ENCODE results near the gene PTPRCAP. TPM values are rescaled to one million over a fixed set of nuclear protein-coding genes. Genes with fewer than 3 reads are reported as not detected.

PTPRCAP gene
- total RNA-seq, 1 experiment from 2014 or later, result 1.7 TPM

DNA sequence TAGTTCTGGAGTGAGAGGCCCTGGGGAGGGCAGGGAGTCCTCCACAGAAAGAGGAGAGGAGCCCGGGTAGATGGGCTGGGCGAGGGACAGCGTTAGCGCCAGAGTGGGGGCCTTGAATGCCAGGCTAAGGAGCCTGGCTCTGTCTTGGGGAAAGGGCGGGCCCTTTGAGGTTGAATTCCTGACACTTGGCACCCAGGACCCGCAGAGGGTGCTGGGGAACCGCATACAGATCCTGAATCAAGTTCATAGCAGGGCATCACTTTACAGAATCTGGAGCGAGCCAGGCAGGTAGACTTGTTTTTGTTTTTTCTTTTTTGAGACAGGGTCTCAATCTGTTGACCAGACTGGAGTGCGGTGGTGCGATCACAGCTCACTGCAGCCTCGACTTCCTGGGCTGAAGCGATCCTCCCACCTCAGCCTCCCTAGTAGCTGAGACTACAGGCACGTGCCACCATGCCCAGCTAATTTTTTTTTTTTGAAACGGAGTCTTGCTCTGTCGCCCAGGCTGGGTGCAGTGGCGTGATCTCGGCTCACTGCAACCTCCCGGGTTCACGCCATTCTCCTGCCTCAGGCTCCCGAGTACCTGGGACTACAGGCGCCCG lies 16.0 kb downstream of the PTPRCAP start:
- Mint-ChIP-seq H3K4me1 (peaks cover 21 to 25% of the 10 kb centered on the region in 2 experiments), H3K36me3 (ENCODE audit: insufficient read depth in 1 of 3, low read depth in 3 of 3) (peaks cover 0 to 1% (median 0%) of the 10 kb centered on the region in 3 experiments; a peak in 1 of 7 replicates), H3K27ac (peak overlapping the region in 2 of 3 experiments; percentile 77 to 83; a peak in 2 of 7 replicates), H3K4me3 (peak overlapping the region; percentile 55 to 76), H3K27me3 (ENCODE audit: low read depth) (peaks cover 14% of the 10 kb centered on the region), H3K9me3 (no peaks in the 10 kb centered on the region)
- H3K4me1 ChIP-seq (ENCODE audit: insufficient read depth, low read length), result no peaks in the 10 kb centered on the region
- no peak overlapping the region for H4K91ac ChIP-seq (ENCODE audit: insufficient read length, low read depth, low read length)
- no peak overlapping the region for H2BK15ac ChIP-seq (ENCODE audit: low read depth, low read length)
- no peak overlapping the region for H2BK120ac ChIP-seq (ENCODE audit: low read depth, low read length, poor library complexity, severe bottlenecking)
- no peaks in the 10 kb centered on the region for H3K79me2 ChIP-seq (ENCODE audit: insufficient read depth, low read length)
- no peak overlapping the region for H3K9ac ChIP-seq (ENCODE audit: extremely low read depth, insufficient read length, low read length)
- H4K8ac ChIP-seq (replicated peaks; ENCODE audit: insufficient read length, low read depth, low read length), result no peak overlapping the region
- H3K9me3 ChIP-seq (ENCODE audit: control insufficient read depth, low read depth, low read length), result no peaks in the 10 kb centered on the region
- no peak overlapping the region for H3T11ph ChIP-seq (ENCODE audit: low read length)
- no peak overlapping the region for H2BK20ac ChIP-seq (ENCODE audit: low read depth, low read length, poor library complexity, severe bottlenecking)
- H4K5ac ChIP-seq (ENCODE audit: insufficient read length, low read depth, low read length), result no peak overlapping the region
- no peak overlapping the region for H3K56ac ChIP-seq (ENCODE audit: insufficient read length, low read depth, low read length)
- H2AK5ac ChIP-seq (ENCODE audit: insufficient read length, low read length), result no peak overlapping the region
- no peaks in the 10 kb centered on the region for H4K20me1 ChIP-seq (ENCODE audit: control insufficient read depth, insufficient read depth, insufficient read length)
- no peak overlapping the region for H3K14ac ChIP-seq (ENCODE audit: insufficient read depth, low read length)
- H3K18ac ChIP-seq (ENCODE audit: insufficient read length, low read depth, low read length), result no peak overlapping the region
- no peaks in the 10 kb centered on the region for H3K27me3 ChIP-seq (ENCODE audit: insufficient read depth, low read length)
- H3K23ac ChIP-seq (ENCODE audit: insufficient read length, low read depth, low read length), result no peak overlapping the region
- TF ChIP-seq, protein P1, sequence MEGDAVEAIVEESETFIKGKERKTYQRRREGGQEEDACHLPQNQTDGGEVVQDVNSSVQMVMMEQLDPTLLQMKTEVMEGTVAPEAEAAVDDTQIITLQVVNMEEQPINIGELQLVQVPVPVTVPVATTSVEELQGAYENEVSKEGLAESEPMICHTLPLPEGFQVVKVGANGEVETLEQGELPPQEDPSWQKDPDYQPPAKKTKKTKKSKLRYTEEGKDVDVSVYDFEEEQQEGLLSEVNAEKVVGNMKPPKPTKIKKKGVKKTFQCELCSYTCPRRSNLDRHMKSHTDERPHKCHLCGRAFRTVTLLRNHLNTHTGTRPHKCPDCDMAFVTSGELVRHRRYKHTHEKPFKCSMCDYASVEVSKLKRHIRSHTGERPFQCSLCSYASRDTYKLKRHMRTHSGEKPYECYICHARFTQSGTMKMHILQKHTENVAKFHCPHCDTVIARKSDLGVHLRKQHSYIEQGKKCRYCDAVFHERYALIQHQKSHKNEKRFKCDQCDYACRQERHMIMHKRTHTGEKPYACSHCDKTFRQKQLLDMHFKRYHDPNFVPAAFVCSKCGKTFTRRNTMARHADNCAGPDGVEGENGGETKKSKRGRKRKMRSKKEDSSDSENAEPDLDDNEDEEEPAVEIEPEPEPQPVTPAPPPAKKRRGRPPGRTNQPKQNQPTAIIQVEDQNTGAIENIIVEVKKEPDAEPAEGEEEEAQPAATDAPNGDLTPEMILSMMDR (conservative IDR thresholded peaks at IDR 0.05), result 0 out of 3 replicates have a peak, but pooled peaks have one; percentile 9
- H3K79me1 ChIP-seq (ENCODE audit: insufficient read depth, low read depth, low read length, poor library complexity, severe bottlenecking), result no peaks in the 10 kb centered on the region
- DNase-seq, result no peak
- no peak overlapping the region for H2BK5ac ChIP-seq (ENCODE audit: insufficient read length, low read length)
- no peak overlapping the region for H2AFZ ChIP-seq (ENCODE audit: low read length)
- no CpG with 5 or more reads among the region's 22 CpGs for WGBS (ENCODE audit: extremely low coverage, insufficient read length, low lambda C conversion rate)
- H2BK12ac ChIP-seq (ENCODE audit: insufficient read length, low read depth, low read length), result no peak overlapping the region
- no peak overlapping the region for H3K4ac ChIP-seq (ENCODE audit: low read depth, low read length)
- H3K23me2 ChIP-seq (ENCODE audit: insufficient read length, low read depth, low read length, poor library complexity, severe bottlenecking), result no peaks in the 10 kb centered on the region
- H3K4me2 ChIP-seq (ENCODE audit: insufficient read depth, insufficient read length, low read length), result no peak overlapping the region
- H3K27ac ChIP-seq (ENCODE audit: insufficient read length, low read depth, low read length), result no peak overlapping the region
